ENCODE data around the gene PRB3. TPM values are rescaled to one million over a fixed set of nuclear protein-coding genes. Genes with fewer than 3 reads are reported as not detected.

PRB3 gene
- total and polyA plus RNA-seq, 2 of the 8 experiments (the other 6 are each of a cell fraction or from before 2014, with no cell fraction given): 0.09 to 0.67 TPM

DNA sequence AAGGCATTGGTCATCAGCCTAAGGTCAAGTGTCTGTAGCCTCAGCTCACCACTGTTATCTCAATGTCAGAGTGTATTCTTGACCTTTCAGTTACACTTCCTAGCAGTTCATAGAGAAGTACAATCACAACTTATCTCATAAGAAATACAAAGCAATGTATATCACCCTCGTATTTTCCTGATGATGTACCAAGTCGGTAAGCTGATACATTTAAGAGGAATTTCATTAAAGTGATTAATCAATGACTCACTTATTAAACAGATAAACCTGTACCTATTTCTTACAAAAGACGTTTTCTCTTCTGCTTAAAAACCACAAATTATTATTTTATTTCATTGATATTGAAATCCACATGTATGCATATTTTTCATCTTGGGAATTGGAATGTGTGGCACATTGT is 3.9 kb upstream of the PRB3 start (continued):
- no peak for TF ChIP-seq YY1 (IDR thresholded peaks at IDR 0.05; ENCODE audit: low read depth, low read length)
- no peak for TF ChIP-seq ASH2L (IDR thresholded peaks at IDR 0.05; ENCODE audit: low read length)
- TF ChIP-seq, protein P1, sequence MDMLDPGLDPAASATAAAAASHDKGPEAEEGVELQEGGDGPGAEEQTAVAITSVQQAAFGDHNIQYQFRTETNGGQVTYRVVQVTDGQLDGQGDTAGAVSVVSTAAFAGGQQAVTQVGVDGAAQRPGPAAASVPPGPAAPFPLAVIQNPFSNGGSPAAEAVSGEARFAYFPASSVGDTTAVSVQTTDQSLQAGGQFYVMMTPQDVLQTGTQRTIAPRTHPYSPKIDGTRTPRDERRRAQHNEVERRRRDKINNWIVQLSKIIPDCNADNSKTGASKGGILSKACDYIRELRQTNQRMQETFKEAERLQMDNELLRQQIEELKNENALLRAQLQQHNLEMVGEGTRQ (IDR thresholded peaks at IDR 0.05; ENCODE audit: low read length): no peak
- no peak for TF ChIP-seq NANOG (IDR thresholded peaks at IDR 0.05; ENCODE audit: insufficient read depth, low read depth, low read length, poor library complexity, severe bottlenecking)
- no peak for TF ChIP-seq CEBPB (IDR thresholded peaks at IDR 0.05; ENCODE audit: low read depth, low read length)
- no peak for TF ChIP-seq CREB1 (IDR thresholded peaks at IDR 0.05)
